HepG2 (cell line): ENCODE results near the gene SH3BGRL2.

Experiments used
- FOSL1 ChIP-seq: sonication (generic); formaldehyde crosslinking; IDR thresholded peaks from 2 replicates; pipeline ENCODE4 v1.9.0; 2021; ENCODE audit warnings: missing genetic modification reagents, borderline replicate concordance
- GABPA ChIP-seq, 2 experiments: IDR thresholded peaks; 2 replicates each; pipeline ENCODE4 v1.6.1; 2011 to 2016; ENCODE audit warnings: low read depth in 2 of 2, low read length in 1 of 2, missing biosample characterization in 1 of 2, missing genetic modification characterization in 1 of 2
- GTF2F1 ChIP-seq: fragments of 150-350 bp; IDR thresholded peaks from 2 replicates; pipeline ENCODE4 v1.6.1; 2014; ENCODE audit warnings: low read length
- KLF12 ChIP-seq: sonication (generic); formaldehyde crosslinking; IDR thresholded peaks from 2 replicates; pipeline ENCODE4 v1.4.0; 2020; ENCODE audit warnings: missing genetic modification reagents, borderline replicate concordance
- MAZ ChIP-seq, 2 experiments: sonication (generic) in 1 of 2; formaldehyde crosslinking in 1 of 2; IDR thresholded peaks; 2 replicates each; pipeline versions ENCODE4 v1.5.0 to v1.6.1; 2012 to 2020; ENCODE audit warnings: low read depth in 2 of 2, mild to moderate bottlenecking in 2 of 2, borderline replicate concordance in 1 of 2, improper control_type of control experiment in 1 of 2, low read length in 1 of 2, missing genetic modification reagents in 1 of 2, moderate library complexity in 1 of 2
- PHF21A ChIP-seq: sonication (generic); formaldehyde crosslinking; IDR thresholded peaks from 2 replicates; pipeline ENCODE4 v1.5.0; 2020; ENCODE audit warnings: mild to moderate bottlenecking, missing genetic modification reagents
- POLR2A ChIP-seq, 2 experiments: IDR thresholded peaks; 2 replicates each; pipeline ENCODE4 v1.6.1; 2011; ENCODE audit warnings: low read depth in 2 of 2, low read length in 2 of 2, mild to moderate bottlenecking in 1 of 2, moderate library complexity in 1 of 2; ENCODE audit not compliant: insufficient read depth in 1 of 2
- RFX5 ChIP-seq: IDR thresholded peaks from 2 replicates; pipeline ENCODE4 v1.6.1; 2011; ENCODE audit warnings: low read depth, low read length, improper control_type of control experiment
- SNRNP70 ChIP-seq: fragments of 200-400 bp; formaldehyde crosslinking; IDR thresholded peaks from 2 replicates; pipeline ENCODE4 v1.6.1; 2017; ENCODE audit warnings: mild to moderate bottlenecking, low read depth, low read length, moderate library complexity
- SRY ChIP-seq: sonication (generic); formaldehyde crosslinking; IDR thresholded peaks from 2 replicates; pipeline ENCODE4 v1.8.0; 2022; ENCODE audit warnings: mild to moderate bottlenecking, missing genetic modification reagents
- YY1 ChIP-seq: IDR thresholded peaks from 2 replicates; pipeline ENCODE4 v1.6.1; 2011; ENCODE audit warnings: low read length, low read depth, moderate library complexity, mild to moderate bottlenecking; ENCODE audit not compliant: insufficient read depth, insufficient replicate concordance
- TF ChIP-seq, protein P1 (sequence below): sonication (generic); formaldehyde crosslinking; IDR thresholded peaks from 2 replicates; pipeline ENCODE4 v1.5.0; 2020; ENCODE audit warnings: missing genetic modification reagents

DNA sequence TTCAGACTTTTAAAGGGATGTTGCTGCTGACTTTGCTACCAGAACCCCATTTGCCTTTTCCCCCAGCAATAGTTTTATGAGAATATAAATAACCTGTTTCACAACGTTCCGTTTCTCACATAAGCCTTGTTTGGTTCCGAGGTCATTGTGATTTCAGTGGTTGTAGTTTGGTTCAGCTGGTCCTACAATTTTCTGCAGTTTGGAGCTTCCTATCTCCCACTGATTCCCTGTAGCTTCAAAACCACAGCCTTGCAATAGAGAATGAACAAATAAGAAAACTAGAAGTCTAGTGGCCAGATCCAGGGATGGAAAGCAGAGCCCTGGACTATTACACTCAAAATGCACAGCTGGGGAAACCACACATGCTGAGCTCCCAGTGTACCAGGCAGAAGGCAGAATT lies 24.1 kb upstream of the SH3BGRL2 start:
- TF ChIP-seq KLF12 (no peak), SNRNP70 (no peak), POLR2A (IDR thresholded peaks at IDR 0.05; ENCODE audit: insufficient read depth in 1 of 2, low read depth in 2 of 2, low read length in 2 of 2) (no peak), PHF21A (CRISPR knock-in tag) (0 out of 2 replicates have a peak, but pooled peaks have one; percentile 14), MAZ (IDR thresholded peaks at IDR 0.05; ENCODE audit: borderline replicate concordance, low read depth, low read length) (no peak), MAZ (CRISPR knock-in tag; IDR thresholded peaks at IDR 0.05; ENCODE audit: low read depth) (no peak), FOSL1 (CRISPR knock-in tag) (no peak), YY1 (no peak), SRY (CRISPR knock-in tag) (no peak), RFX5 (no peak), GTF2F1 (no peak), GABPA (IDR thresholded peaks at IDR 0.05; ENCODE audit: low read depth, low read length) (no peak), GABPA (CRISPR knock-in tag; IDR thresholded peaks at IDR 0.05; ENCODE audit: low read depth) (no peak)
- TF ChIP-seq, protein P1, sequence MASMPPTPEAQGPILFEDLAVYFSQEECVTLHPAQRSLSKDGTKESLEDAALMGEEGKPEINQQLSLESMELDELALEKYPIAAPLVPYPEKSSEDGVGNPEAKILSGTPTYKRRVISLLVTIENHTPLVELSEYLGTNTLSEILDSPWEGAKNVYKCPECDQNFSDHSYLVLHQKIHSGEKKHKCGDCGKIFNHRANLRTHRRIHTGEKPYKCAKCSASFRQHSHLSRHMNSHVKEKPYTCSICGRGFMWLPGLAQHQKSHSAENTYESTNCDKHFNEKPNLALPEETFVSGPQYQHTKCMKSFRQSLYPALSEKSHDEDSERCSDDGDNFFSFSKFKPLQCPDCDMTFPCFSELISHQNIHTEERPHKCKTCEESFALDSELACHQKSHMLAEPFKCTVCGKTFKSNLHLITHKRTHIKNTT (CRISPR knock-in tag), result no peak
